ENCODE data around the gene PCSK6.

DNA sequence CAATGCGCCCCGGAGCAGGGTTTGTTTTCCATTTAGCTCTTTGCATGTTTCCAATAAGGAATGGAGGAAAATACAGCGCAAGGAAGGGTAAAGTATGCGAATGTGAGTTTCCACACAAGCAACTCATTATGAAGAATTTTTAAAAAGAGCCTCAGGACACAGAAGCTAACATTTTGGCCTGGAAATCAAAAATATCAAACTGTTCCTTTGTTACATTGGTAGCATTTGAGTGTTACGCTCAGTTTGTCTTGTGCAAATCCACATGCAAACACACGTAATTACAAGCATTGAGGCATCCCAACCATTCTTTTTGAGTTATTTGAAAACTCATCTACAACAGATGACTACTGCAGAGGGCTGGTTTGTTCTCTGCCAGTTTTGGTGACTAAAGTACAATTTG is 101.5 kb downstream of the PCSK6 start:
- TF ChIP-seq EZH2phosphoT487 (IDR thresholded peaks at IDR 0.05; ENCODE audit: borderline replicate concordance, low read depth, low read length), result no peak
- TF ChIP-seq, protein P1, sequence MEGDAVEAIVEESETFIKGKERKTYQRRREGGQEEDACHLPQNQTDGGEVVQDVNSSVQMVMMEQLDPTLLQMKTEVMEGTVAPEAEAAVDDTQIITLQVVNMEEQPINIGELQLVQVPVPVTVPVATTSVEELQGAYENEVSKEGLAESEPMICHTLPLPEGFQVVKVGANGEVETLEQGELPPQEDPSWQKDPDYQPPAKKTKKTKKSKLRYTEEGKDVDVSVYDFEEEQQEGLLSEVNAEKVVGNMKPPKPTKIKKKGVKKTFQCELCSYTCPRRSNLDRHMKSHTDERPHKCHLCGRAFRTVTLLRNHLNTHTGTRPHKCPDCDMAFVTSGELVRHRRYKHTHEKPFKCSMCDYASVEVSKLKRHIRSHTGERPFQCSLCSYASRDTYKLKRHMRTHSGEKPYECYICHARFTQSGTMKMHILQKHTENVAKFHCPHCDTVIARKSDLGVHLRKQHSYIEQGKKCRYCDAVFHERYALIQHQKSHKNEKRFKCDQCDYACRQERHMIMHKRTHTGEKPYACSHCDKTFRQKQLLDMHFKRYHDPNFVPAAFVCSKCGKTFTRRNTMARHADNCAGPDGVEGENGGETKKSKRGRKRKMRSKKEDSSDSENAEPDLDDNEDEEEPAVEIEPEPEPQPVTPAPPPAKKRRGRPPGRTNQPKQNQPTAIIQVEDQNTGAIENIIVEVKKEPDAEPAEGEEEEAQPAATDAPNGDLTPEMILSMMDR (conservative IDR thresholded peaks at IDR 0.05; ENCODE audit: low read length), result no peak
